SJCRH30 (cell line): ENCODE data around the gene TSC22D3. TPM values are rescaled to one million over a fixed set of nuclear protein-coding genes. Genes with fewer than 3 reads are reported as not detected.

ENCODE experiments used
- DNase-seq, 2 experiments: peaks; one replicate each; pipeline ENCODE4 v3.0.0-alpha.2; 2015 to 2020
- H3K27ac ChIP-seq: fragments of 250-450 bp; sonication (Bioruptor Pico); 2 replicates; pipeline ENCODE4 v1.5.1; 2020; ENCODE audit warnings: mild to moderate bottlenecking, moderate library complexity
- H3K27me3 ChIP-seq: fragments of 250-450 bp; sonication (Bioruptor Pico); 2 replicates; pipeline ENCODE4 v1.5.1; 2020; ENCODE audit warnings: mild to moderate bottlenecking, moderate library complexity
- H3K36me3 ChIP-seq: fragments of 250-450 bp; sonication (Bioruptor Pico); 2 replicates; pipeline ENCODE4 v1.5.1; 2020; ENCODE audit warnings: mild to moderate bottlenecking, moderate library complexity
- H3K4me1 ChIP-seq: fragments of 250-450 bp; sonication (Bioruptor Pico); 2 replicates; pipeline ENCODE4 v1.5.1; 2020; ENCODE audit warnings: mild to moderate bottlenecking, moderate library complexity
- H3K4me3 ChIP-seq: fragments of 250-450 bp; sonication (Bioruptor Pico); 2 replicates; pipeline ENCODE4 v1.5.1; 2020; ENCODE audit warnings: mild to moderate bottlenecking, moderate library complexity
- H3K9me3 ChIP-seq: fragments of 250-450 bp; sonication (Bioruptor Pico); replicated peaks from 2 replicates; pipeline ENCODE4 v1.5.1; 2020; ENCODE audit warnings: mild to moderate bottlenecking, moderate library complexity
- total RNA-seq: library from RNA; depleted of rRNA; stranded (reverse); fragments of >200 nt; shearing (Covaris generic); gene quantifications from 2 replicates; pipeline ENCODE4 v1.2.3, GENCODE V29; 2014

TSC22D3 gene
- total RNA-seq, 1 experiment from 2014 or later, result 29.0 TPM

GRCh38 chrX:107729558-107730297 is 45.9 kb downstream of the TSC22D3 start:
- H3K4me1 ChIP-seq, result peaks cover 8% of the 10 kb centered on the region; the same call in 1 of the 2 replicates

GRCh38 chrX:107728371-107729099 is 47.1 kb downstream of the TSC22D3 start:
- Histone ChIP-seq H3K27ac (no peak overlapping the region), H3K4me1 (peaks cover 8% of the 10 kb centered on the region; the same call in 1 of the 2 replicates), H3K4me3 (no peak overlapping the region), H3K36me3 (no peaks in the 10 kb centered on the region), H3K27me3 (no peaks in the 10 kb centered on the region), H3K9me3 (no peaks in the 10 kb centered on the region)
- DNase-seq, result no peak

More at GRCh38 chrX:107729558-107730297, 45.9 kb downstream of the TSC22D3 start:
- Histone ChIP-seq H3K4me3 (no peak overlapping the region), H3K27ac (no peak overlapping the region), H3K9me3 (no peaks in the 10 kb centered on the region), H3K27me3 (no peaks in the 10 kb centered on the region), H3K36me3 (no peaks in the 10 kb centered on the region)
- peak; percentile 54 to 62 for DNase-seq

GRCh38 chrX:107726816-107727534 is 48.6 kb downstream of the TSC22D3 start:
- no peak for DNase-seq
- peaks cover 5% of the 10 kb centered on the region; the same call in 1 of the 2 replicates for H3K4me1 ChIP-seq

GRCh38 chrX:107725761-107726555 is 49.6 kb downstream of the TSC22D3 start:
- no peak overlapping the region for H3K27ac ChIP-seq
- no peak overlapping the region for H3K4me3 ChIP-seq
- no peaks in the 10 kb centered on the region for H3K27me3 ChIP-seq
- H3K4me1 ChIP-seq, result peaks cover 5% of the 10 kb centered on the region; the same call in 1 of the 2 replicates
- no peaks in the 10 kb centered on the region for H3K9me3 ChIP-seq
- DNase-seq, result no peak
- no peaks in the 10 kb centered on the region for H3K36me3 ChIP-seq

More at GRCh38 chrX:107726816-107727534, 48.6 kb downstream of the TSC22D3 start:
- Histone ChIP-seq H3K4me3 (no peak overlapping the region), H3K27ac (no peak overlapping the region), H3K27me3 (no peaks in the 10 kb centered on the region), H3K9me3 (no peaks in the 10 kb centered on the region), H3K36me3 (no peaks in the 10 kb centered on the region)

- H3K27me3 ChIP-seq, result no peaks in the 10 kb centered on the region
- no peak for DNase-seq
- peaks cover 3% of the 10 kb centered on the region; the same call in 1 of the 2 replicates for H3K4me1 ChIP-seq
- H3K36me3 ChIP-seq, result no peaks in the 10 kb centered on the region
- no peak overlapping the region for H3K4me3 ChIP-seq
- no peak overlapping the region for H3K27ac ChIP-seq
- H3K9me3 ChIP-seq, result no peaks in the 10 kb centered on the region
Measured at GRCh38 chrX:107724653-107725052, 50.9 kb downstream of the TSC22D3 start.

- Histone ChIP-seq H3K27ac (no peak overlapping the region), H3K9me3 (no peaks in the 10 kb centered on the region), H3K36me3 (no peaks in the 10 kb centered on the region), H3K27me3 (no peaks in the 10 kb centered on the region), H3K4me3 (no peak overlapping the region), H3K4me1 (no peaks in the 10 kb centered on the region)
- no peak for DNase-seq
Measured at GRCh38 chrX:107723511-107723910, 52.1 kb downstream of the TSC22D3 start.

- no peak for DNase-seq
- Histone ChIP-seq H3K4me3 (no peak overlapping the region), H3K27ac (no peak overlapping the region), H3K4me1 (peaks cover 3% of the 10 kb centered on the region), H3K9me3 (no peaks in the 10 kb centered on the region), H3K36me3 (no peaks in the 10 kb centered on the region), H3K27me3 (no peaks in the 10 kb centered on the region)
Measured at GRCh38 chrX:107721966-107722707, 53.5 kb downstream of the TSC22D3 start.

GRCh38 chrX:107721318-107721717 is 54.3 kb downstream of the TSC22D3 start:
- peaks cover 3% of the 10 kb centered on the region for H3K4me1 ChIP-seq
- no peaks in the 10 kb centered on the region for H3K9me3 ChIP-seq
- DNase-seq, result no peak
- no peak overlapping the region for H3K27ac ChIP-seq
- H3K4me3 ChIP-seq, result no peak overlapping the region
- H3K27me3 ChIP-seq, result no peaks in the 10 kb centered on the region
- H3K36me3 ChIP-seq, result no peaks in the 10 kb centered on the region

- no peaks in the 10 kb centered on the region for H3K36me3 ChIP-seq
- no peaks in the 10 kb centered on the region for H3K9me3 ChIP-seq
- H3K27ac ChIP-seq, result no peak overlapping the region
- peaks cover 3% of the 10 kb centered on the region for H3K4me1 ChIP-seq
- H3K4me3 ChIP-seq, result no peak overlapping the region
- DNase-seq, result peak; percentile 64 to 79
- no peaks in the 10 kb centered on the region for H3K27me3 ChIP-seq
Measured at GRCh38 chrX:107718156-107718621, 57.4 kb downstream of the TSC22D3 start.

- Histone ChIP-seq H3K4me3 (peak overlapping the region; percentile 70), H3K36me3 (no peaks in the 10 kb centered on the region), H3K27ac (peak overlapping the region; percentile 75), H3K27me3 (no peaks in the 10 kb centered on the region), H3K9me3 (no peaks in the 10 kb centered on the region), H3K4me1 (peaks cover 3% of the 10 kb centered on the region)
- DNase-seq, result peak; percentile 56 to 64
Measured at GRCh38 chrX:107716816-107717700, 58.5 kb downstream of the TSC22D3 start.

GRCh38 chrX:107716118-107716684 is 59.4 kb downstream of the TSC22D3 start:
- Histone ChIP-seq H3K4me3 (peak overlapping the region; percentile 70), H3K4me1 (peaks cover 5% of the 10 kb centered on the region), H3K27ac (peak overlapping the region; percentile 75), H3K9me3 (no peaks in the 10 kb centered on the region), H3K36me3 (no peaks in the 10 kb centered on the region), H3K27me3 (no peaks in the 10 kb centered on the region)
- DNase-seq, result peak; percentile 62 to 65

GRCh38 chrX:107715331-107716117 is 60.1 kb downstream of the TSC22D3 start:
- DNase-seq, result no peak
- no peaks in the 10 kb centered on the region for H3K27me3 ChIP-seq
- peak overlapping the region; percentile 70 for H3K4me3 ChIP-seq
- H3K36me3 ChIP-seq, result no peaks in the 10 kb centered on the region
- H3K9me3 ChIP-seq, result no peaks in the 10 kb centered on the region
- peak overlapping the region; percentile 75 for H3K27ac ChIP-seq
- H3K4me1 ChIP-seq, result peaks cover 12% of the 10 kb centered on the region
